SH-SY5Y (cell line): ENCODE measurements around the gene MATN1.

Experiments used
- GATA2 ChIP-seq: IDR thresholded peaks from 2 replicates; pipeline ENCODE4 v1.6.1; 2011; ENCODE audit warnings: mild to moderate bottlenecking, low read depth, low read length
- GATA3 ChIP-seq: IDR thresholded peaks from 2 replicates; pipeline ENCODE4 v1.6.1; 2011; ENCODE audit warnings: low read depth, mild to moderate bottlenecking, low read length, moderate library complexity

DNA sequence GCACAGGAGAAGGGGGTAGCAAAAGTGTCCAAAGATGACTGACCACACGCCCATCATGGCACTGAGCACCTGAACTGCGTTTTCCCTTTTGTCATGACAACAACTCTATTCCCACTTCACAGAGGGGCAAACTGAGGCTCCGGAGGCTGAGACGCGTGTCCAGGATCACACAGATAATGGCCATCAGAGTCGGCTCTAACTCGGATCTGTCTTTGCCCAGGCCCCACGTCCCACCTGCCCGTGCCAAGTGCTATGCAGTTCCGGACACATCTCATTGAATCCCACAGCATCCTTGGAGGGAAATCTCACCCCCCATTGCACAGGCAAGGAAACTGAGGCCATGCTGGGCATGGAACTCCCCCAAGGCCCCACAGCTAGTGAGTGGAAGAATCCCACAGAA is 62.1 kb downstream of the MATN1 start:
- TF ChIP-seq GATA3 (no peak), GATA2 (no peak)
